ENCODE measurements around the gene ROBO4.

The ROBO4 gene

GRCh38 chr11:124918950-124919349, 21.3 kb upstream of the ROBO4 start, which contains the start of gene HEPN1:
HEPN1 (plus strand) TSS chr11:124919250.
- DNase-seq (ENCODE audit: low spot score): no peak

- DNase-seq (ENCODE audit: low spot score): no peak
Measured at GRCh38 chr11:124917115-124917637, 19.5 kb upstream of the ROBO4 start.

GRCh38 chr11:124916370-124916710, 18.7 kb upstream of the ROBO4 start:
- DNase-seq (ENCODE audit: low spot score): no peak

GRCh38 chr11:124915541-124916369, 18.1 kb upstream of the ROBO4 start:
- no peak for DNase-seq (ENCODE audit: low spot score)

- DNase-seq (ENCODE audit: low spot score): no peak
Measured at GRCh38 chr11:124902616-124903015, 5.0 kb upstream of the ROBO4 start.

- DNase-seq (ENCODE audit: low spot score): no peak
Measured at GRCh38 chr11:124900464-124900863, 2.8 kb upstream of the ROBO4 start.

GRCh38 chr11:124899383-124900145, 1.9 kb upstream of the ROBO4 start:
- DNase-seq (ENCODE audit: low spot score): no peak

- no peak for DNase-seq (ENCODE audit: low spot score)
Measured at GRCh38 chr11:124898711-124899110, 1.0 kb upstream of the ROBO4 start.

- DNase-seq (ENCODE audit: low spot score): no peak
Measured at GRCh38 chr11:124898263-124898680, 607 bp upstream of the ROBO4 start.

GRCh38 chr11:124896821-124897391, 759 bp downstream of the ROBO4 start:
- DNase-seq (ENCODE audit: low spot score): no peak

GRCh38 chr11:124896071-124896750, 1.5 kb downstream of the ROBO4 start:
- DNase-seq (ENCODE audit: low spot score): no peak

GRCh38 chr11:124895471-124895971, 2.1 kb downstream of the ROBO4 start:
- DNase-seq (ENCODE audit: low spot score): no peak

GRCh38 chr11:124894606-124895430, 2.8 kb downstream of the ROBO4 start:
- no peak for DNase-seq (ENCODE audit: low spot score)

- DNase-seq (ENCODE audit: low spot score): no peak
Measured at GRCh38 chr11:124893781-124894401, 3.8 kb downstream of the ROBO4 start.

GRCh38 chr11:124892750-124893454, 4.8 kb downstream of the ROBO4 start:
- DNase-seq (ENCODE audit: low spot score): no peak

GRCh38 chr11:124892146-124892545, 5.5 kb downstream of the ROBO4 start:
- DNase-seq (ENCODE audit: low spot score): no peak

GRCh38 chr11:124891373-124891861, 6.2 kb downstream of the ROBO4 start:
- no peak for DNase-seq (ENCODE audit: low spot score)

GRCh38 chr11:124890683-124891372, 6.8 kb downstream of the ROBO4 start:
- DNase-seq (ENCODE audit: low spot score): no peak

- no peak for DNase-seq (ENCODE audit: low spot score)
Measured at GRCh38 chr11:124890151-124890550, 7.5 kb downstream of the ROBO4 start.
